LoVo (cell line): ENCODE data around the gene RNF157.
"Not testable (repeated sequence)": the region's sequence is repeated elsewhere in the genome, so short reads cannot be mapped to it uniquely, and the experiment has no call there.

Source experiments
- DNase-seq: peaks from one replicate; pipeline ENCODE4 v3.0.0-alpha.2; 2016; ENCODE audit warnings: low spot score

Gene RNF157

DNA sequence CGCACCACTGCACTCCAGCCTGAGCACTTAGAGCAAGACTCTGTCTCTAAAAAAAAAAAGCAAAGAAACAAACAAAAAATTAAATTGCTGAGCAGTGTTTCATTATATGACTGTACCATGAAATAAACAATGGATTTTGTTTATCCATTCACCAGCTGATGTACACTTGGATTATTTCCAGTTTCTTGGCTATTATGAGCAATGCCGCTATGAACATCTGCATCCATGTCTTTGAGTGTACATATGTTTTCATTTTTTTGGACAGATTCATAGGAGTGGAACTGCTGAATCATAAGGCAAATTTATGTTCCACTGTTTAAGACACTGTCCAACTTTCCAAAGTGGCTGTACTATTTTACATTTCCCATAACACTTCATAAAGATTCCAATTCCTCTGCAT is 8.0 kb downstream of the RNF157 start:
- DNase-seq: no peak

GRCh38 chr17:76226749-76227148 is 13.5 kb downstream of the RNF157 start:
- not testable (repeated sequence) for DNase-seq

- not testable (repeated sequence) for DNase-seq
Measured at GRCh38 chr17:76225373-76226086, 14.8 kb downstream of the RNF157 start.

- DNase-seq: no peak
Measured at GRCh38 chr17:76223802-76224201, 16.5 kb downstream of the RNF157 start.

DNA sequence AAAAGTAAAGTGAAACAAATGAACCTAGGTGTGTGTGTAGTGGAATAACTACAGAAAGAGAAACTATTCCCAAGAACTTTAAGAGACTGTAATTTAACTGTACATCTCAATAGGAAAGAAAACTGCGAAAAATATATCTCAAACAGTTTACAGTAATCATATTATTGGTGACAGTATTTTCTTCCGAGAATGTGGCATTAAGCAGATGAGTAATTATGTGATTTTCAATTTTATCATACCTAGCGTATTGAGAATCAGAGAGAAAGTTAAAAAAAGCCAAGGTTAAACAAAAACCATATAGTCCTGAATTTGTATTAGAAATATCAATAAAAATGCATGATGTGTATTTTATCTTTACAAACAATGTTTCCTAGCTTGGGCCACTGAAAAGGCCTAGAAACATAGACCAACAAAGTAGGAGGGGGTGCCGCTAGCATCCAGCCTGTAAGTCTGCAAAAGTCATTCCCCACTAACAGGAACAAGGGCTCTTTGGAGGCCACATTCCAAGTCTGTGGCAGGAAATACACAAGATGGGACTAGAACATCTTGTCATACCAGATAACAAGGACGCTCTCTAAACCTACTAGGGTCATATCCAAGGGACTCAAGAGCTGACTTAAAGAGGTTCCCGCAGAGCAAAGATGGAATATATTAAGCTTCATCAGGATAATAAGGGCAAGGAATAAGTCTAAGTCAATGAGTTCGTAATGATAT is 20.5 kb downstream of the RNF157 start:
- DNase-seq: no peak

DNA sequence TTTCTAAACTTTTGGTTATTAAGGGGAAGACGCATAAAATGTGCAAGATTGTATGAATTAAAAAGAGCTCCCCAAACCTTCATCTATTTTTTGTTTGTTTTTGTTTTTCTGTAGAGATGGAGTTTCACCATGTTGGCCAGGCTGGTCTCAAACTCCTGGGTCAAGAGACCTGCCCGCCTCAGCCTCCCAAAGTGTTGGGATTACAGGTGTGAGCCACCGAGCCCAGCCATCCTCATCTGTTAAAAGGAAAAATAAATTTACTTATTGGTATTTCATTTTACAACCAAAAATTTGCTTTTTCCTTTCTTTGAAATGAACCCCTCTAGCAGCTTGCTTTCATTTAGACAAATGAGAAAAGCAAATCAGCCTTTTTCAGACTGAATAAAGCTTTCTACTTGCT is 23.2 kb downstream of the RNF157 start:
- no peak for DNase-seq

DNA sequence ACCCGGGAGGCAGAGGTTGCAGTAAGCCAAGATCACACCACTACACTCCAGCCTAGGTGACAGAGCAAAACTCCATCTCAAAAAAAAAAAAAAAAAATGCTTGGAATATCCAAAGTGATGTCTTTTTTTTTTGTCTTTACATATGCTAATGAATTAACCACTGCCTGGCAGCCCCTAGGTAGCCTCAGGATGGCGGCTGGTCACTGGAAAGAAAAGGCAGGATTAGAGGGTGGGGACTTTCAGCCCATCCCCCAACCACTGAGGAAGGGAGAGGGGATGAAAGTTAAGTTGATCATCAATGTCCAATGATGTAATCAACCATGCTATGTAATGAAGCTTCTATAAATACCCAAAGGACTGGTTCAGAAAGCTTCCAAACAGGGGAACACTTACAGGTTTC is 26.8 kb downstream of the RNF157 start:
- no peak for DNase-seq

DNA sequence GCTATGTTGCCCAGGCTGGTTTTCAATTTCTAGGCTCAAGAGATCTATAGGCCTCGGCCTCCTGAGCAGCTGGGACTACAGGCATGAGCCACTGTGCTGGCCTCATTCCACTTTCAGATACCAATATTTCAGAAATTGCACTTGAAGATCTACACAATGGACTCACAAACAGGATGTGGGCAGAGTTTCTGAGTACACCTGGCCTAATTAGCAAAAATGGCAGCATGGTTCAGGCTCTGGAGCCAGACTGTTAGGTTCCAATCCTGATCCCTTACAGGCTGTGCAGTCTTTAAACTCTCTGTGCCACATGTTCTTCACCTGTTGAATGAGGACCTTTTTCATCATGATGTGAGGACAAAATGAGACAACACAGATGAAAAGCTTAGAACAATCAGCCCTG is 32.2 kb downstream of the RNF157 start:
- DNase-seq: no peak

DNA sequence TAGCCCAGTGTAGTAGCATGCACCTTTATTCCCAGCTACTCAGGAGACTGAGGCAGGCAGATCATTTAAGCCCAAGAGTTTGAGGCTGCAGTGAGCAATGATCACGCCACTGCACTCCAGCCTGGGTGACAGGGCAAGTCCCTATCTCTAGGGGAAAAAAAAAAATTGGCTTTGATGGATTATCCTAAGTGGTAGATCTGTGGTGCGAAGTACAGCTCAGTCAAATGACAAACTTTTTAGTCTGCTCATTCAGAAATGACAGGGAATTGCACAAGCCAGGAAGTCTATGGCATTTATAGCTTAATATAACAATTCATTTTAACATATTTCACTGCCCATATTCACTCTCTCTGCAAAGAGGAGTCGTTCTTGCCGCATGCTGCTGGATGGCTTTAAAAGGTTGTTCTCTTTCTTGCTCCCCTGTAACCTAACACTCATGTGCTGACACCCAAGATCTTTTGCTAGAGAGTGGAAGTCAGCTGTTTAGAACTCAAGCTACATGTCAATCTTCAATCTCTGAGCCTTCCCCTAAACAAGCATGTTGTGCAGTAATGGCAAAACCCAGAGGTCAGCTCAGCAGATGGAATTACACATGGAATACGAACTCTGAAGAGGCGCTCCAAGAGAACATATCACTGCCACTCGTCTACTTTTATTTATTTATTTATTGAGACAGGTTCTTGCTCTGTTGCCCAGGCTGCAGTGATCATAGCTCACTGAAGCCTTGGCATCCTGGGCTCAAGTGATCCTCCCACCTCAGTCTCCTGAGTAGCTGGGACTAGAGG is 32.8 kb downstream of the RNF157 start:
- no peak for DNase-seq

- DNase-seq: not testable (repeated sequence)
Measured at GRCh38 chr17:76205542-76206144, 34.6 kb downstream of the RNF157 start.

GRCh38 chr17:76204277-76204676 is 36.0 kb downstream of the RNF157 start:
- DNase-seq: no peak

- DNase-seq: no peak
Measured at GRCh38 chr17:76200354-76200753, 39.9 kb downstream of the RNF157 start.

DNA sequence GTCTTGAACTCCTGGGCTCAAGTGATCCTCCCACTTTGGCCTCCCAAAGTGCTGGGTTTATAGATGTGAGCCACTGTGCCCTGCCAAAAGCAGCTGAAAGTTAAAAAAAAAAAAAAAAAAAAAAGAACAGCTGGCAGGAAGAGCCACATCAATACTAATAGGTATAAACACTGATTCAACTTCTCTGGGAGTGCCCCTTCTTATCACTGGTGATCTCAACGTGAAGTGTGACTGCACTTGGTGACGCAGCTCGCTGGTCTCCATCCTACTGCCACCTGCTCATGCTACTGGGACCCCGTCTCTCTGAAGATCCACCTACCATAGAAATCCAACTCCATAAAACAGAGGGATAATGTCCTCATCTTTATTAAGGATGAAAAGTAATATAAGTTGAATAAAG is 40.8 kb downstream of the RNF157 start:
- DNase-seq: no peak

- DNase-seq: no peak
Measured at GRCh38 chr17:76198702-76199101, 41.6 kb downstream of the RNF157 start.

GRCh38 chr17:76197911-76198310 is 42.4 kb downstream of the RNF157 start:
- no peak for DNase-seq

GRCh38 chr17:76196675-76197074 is 43.6 kb downstream of the RNF157 start:
- no peak for DNase-seq

GRCh38 chr17:76195281-76196096 is 44.8 kb downstream of the RNF157 start:
- DNase-seq: no peak

GRCh38 chr17:76193591-76193990 is 46.7 kb downstream of the RNF157 start:
- DNase-seq: no peak

- no peak for DNase-seq
Measured at GRCh38 chr17:76191896-76192295, 48.4 kb downstream of the RNF157 start.

- no peak for DNase-seq
Measured at GRCh38 chr17:76189741-76190140, 50.6 kb downstream of the RNF157 start.

GRCh38 chr17:76189247-76189646 is 51.0 kb downstream of the RNF157 start:
- no peak for DNase-seq
